Epithelial cell of proximal tubule (primary cell): ENCODE results near the gene SUN1. TPM values are rescaled to one million over a fixed set of nuclear protein-coding genes. Genes with fewer than 3 reads are reported as not detected.

Experiments
- DNase-seq: peaks from one replicate; pipeline ENCODE4 v3.0.0-alpha.2; 2011; ENCODE audit warnings: low read depth
- H3K4me3 ChIP-seq: 2 replicates; pipeline ENCODE4 v1.5.1; 2011; ENCODE audit warnings: low read depth, mild to moderate bottlenecking, low read length
- CTCF ChIP-seq: conservative IDR thresholded peaks from 2 replicates; pipeline ENCODE4 v1.5.1; 2012; ENCODE audit warnings: low read depth, mild to moderate bottlenecking, low read length
- total RNA-seq: library from RNA; depleted of rRNA; stranded (reverse); fragments of >200 nt; gene quantifications from 2 replicates; pipeline ENCODE4 v1.2.3, GENCODE V29; 2015

SUN1 gene
- total RNA-seq, 1 donor from 2014 or later: 270 TPM

DNA sequence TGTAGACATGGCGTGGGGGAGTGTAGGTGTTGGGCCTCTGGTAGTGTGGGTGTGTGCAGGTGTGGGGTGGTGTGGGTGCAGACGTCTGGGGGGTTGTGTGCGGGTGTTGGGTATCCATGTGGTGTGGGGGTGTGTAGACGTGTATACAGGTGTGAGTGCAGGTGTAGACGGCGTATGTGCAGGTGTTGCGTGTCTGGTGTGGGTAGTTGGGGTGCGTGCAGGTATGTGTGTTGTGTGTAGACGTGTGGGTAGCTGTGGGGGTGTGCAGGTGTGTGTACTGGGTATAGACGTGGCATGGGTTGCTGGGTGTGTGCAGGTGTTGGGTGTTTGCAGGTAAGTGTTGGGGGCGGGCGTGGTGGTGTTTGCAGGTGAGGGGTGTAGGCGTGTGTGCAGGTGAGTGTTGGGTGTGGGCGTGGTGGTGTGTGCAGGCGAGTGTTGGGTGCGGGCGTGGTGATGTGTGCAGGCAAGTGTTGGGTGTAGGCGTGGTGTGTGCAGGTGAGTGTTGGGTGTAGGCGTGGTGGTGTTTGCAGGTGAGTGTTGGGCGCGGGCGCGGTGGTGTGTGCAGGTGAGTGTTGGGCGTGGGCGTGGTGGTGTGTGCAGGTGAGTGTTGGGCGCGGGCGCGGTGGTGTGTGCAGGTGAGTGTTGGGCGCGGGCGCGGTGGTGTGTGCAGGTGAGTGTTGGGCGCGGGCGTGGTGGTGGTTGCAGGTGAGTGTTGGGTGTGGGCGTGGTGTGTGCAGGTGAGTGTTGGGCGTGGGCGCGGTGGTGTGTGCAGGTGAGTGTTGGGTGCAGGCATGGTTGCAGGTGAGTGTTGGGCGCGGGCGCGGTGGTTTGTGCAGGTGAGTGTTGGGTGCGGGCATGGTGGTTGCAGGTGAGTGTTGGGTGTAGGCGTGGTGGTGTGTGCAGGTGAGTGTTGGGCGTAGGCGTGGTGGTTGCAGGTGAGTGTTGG is 60.6 kb downstream of the SUN1 start:
- no peak for TF ChIP-seq CTCF
- DNase-seq: no peak
- no peak overlapping the region for H3K4me3 ChIP-seq

GRCh38 chr7:893686-894085 is 61.4 kb downstream of the SUN1 start:
- TF ChIP-seq CTCF: no peak
- DNase-seq: no peak
- H3K4me3 ChIP-seq: no peak overlapping the region

GRCh38 chr7:894164-894867 is 62.0 kb downstream of the SUN1 start:
- no peak for DNase-seq
- no peak overlapping the region for H3K4me3 ChIP-seq
- no peak for TF ChIP-seq CTCF

- TF ChIP-seq CTCF: no peak
- DNase-seq: no peak
- H3K4me3 ChIP-seq: no peak overlapping the region
Observed at GRCh38 chr7:894927-895450, 62.7 kb downstream of the SUN1 start.

DNA sequence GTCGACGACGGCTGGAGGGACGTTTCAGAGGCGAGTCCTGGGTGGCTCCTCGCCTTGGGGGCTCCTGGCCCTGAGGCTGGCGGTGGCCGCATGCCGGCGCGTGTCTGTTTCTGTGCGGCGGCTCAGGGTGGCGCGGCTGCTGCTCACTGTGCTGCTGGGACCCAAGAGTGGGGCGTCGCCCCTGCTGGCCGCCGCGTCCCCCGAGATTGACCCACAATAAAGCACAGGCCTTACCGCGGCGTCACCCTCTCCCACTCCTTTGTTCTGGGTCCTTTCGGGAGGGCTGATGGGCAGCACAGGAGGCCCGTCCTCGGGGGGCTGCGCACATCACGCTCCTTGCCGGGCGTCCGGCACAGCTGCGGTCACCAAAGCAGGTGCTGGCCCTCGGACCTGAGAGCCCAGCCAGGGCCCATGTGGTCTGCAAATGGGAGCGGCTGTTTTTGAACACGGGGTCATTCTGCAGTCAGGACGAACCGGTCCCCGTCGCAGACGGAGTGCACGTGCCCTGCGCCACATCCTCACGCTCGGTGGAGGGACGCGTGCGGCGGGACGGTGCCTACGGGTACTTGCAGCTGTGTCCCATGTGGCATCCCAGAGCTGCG is 63.3 kb downstream of the SUN1 start:
- no peak for DNase-seq
- no peak for TF ChIP-seq CTCF
- H3K4me3 ChIP-seq: no peak overlapping the region

GRCh38 chr7:896346-897075 is 64.2 kb downstream of the SUN1 start:
- no peak for DNase-seq
- TF ChIP-seq CTCF: no peak

More at GRCh38 chr7:896346-897075, 64.2 kb downstream of the SUN1 start:
- no peak overlapping the region for H3K4me3 ChIP-seq
